ENCODE data around the gene RTL1.

Gene RTL1

DNA sequence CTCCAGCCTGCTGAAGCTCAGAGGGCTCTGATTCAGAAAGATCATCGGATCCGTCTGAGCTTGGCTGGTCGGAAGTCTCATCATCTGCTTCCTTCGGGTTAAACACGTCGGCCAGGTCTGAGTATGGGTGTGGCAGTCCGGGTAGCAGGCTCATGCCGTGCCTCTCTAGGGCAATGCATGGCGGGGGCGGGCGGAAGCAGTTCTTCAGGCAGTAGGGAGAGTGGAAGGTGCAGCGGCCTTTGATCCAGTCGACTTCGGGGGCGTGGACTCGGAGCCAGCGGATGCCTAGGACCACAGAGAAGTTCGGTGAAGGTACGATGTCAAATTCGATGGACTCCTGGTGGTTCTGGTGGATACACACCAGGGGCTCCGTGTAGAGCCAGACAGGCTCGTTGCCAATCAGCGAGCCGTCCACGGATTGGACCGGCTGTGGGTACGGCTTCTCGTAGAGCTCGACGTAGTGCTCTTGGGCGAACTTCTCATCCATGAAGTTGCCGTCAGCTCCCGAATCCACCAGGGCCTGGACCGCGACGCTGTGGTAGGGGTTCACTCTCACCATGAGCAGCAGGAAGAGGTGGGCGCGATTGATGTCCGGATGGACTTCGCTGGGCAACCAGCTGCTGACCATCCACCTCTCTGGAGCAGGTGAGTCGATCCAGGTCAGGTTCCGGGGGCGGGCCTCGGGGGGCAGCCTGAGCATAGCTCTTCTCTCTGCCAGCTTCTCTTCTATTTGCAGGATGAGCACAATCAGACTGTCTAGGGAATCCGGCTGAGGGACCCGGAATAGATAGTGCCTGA lies 20.3 kb downstream of the RTL1 start:
- no peak for DNase-seq
- Histone ChIP-seq H3K9ac (ENCODE audit: low read depth, low read length) (no peak overlapping the region), H3K4me2 (ENCODE audit: insufficient read depth, low read length) (no peak overlapping the region), H4K20me1 (ENCODE audit: insufficient read depth, low read length) (no peaks in the 10 kb centered on the region), H3K4me1 (ENCODE audit: insufficient read depth, low read length) (no peaks in the 10 kb centered on the region), H3K27me3 (ENCODE audit: insufficient read depth, low read length, poor library complexity) (peaks cover 23% of the 10 kb centered on the region), H3K4me3 (ENCODE audit: low read depth in 1 of 2, low read length in 2 of 2) (no peak overlapping the region), H3K36me3 (ENCODE audit: insufficient read depth, low read length) (no peaks in the 10 kb centered on the region), H3K79me2 (ENCODE audit: insufficient read depth, low read length) (no peaks in the 10 kb centered on the region), H3K9me3 (ENCODE audit: insufficient read depth, low read length, severe bottlenecking) (peaks cover 3% of the 10 kb centered on the region), H3K27ac (ENCODE audit: low read length) (no peak overlapping the region), H2AFZ (ENCODE audit: low read depth, low read length) (no peak overlapping the region)
- ATAC-seq (ENCODE audit: insufficient read depth, low read depth) = no peak
- TF ChIP-seq, protein P1, sequence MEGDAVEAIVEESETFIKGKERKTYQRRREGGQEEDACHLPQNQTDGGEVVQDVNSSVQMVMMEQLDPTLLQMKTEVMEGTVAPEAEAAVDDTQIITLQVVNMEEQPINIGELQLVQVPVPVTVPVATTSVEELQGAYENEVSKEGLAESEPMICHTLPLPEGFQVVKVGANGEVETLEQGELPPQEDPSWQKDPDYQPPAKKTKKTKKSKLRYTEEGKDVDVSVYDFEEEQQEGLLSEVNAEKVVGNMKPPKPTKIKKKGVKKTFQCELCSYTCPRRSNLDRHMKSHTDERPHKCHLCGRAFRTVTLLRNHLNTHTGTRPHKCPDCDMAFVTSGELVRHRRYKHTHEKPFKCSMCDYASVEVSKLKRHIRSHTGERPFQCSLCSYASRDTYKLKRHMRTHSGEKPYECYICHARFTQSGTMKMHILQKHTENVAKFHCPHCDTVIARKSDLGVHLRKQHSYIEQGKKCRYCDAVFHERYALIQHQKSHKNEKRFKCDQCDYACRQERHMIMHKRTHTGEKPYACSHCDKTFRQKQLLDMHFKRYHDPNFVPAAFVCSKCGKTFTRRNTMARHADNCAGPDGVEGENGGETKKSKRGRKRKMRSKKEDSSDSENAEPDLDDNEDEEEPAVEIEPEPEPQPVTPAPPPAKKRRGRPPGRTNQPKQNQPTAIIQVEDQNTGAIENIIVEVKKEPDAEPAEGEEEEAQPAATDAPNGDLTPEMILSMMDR (IDR thresholded peaks at IDR 0.05; ENCODE audit: borderline replicate concordance, extremely low read depth, low read length, poor library complexity, severe bottlenecking) = no peak
- TF ChIP-seq EZH2 (IDR thresholded peaks at IDR 0.05; ENCODE audit: borderline replicate concordance, low read depth, low read length, severe bottlenecking) = no peak

DNA sequence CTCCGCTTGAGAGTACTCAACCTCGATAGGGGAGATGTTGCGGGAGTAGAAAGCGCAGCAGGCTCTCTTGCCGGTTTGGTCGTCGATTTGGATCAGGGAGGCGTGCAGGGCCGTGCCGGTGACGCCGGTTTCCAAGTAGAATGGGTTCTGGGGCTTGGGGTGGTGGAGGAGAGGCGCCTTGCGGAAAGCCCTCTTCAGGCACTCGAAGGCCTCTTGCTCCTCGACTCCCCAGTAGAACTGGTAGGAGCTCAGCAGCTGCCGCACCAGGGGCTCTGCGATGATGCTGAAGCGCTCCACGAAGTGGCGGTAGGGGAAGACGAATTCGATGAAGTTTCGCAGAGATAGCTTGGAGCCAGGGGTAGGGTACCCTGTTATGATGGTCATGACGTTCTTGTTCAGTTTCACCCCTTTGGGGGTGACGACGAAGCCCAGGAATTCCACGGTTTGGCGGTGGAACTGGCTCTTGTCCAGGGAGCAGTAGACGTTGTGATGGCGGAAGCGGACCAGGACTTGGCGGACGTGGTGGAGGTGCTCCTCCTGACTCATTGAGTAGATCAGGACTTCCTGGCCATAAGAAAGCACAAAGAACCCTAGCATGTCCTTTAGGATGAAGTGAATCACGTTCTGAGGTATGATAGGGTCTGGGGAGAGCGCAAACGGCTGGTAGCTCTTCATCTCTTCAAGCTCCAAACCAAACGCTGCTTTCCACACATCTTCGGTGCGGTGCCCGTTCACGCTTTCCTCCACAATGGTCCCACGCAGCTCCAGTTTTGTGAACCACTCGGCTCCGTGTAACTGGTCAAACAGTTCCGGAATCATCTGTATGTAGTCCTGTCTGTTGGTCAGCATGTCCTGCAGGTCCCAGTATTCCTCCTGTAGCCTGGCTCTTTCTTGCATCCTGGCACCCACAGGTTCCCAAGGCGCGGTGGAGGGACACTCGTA lies 21.2 kb downstream of the RTL1 start:
- ATAC-seq (ENCODE audit: insufficient read depth, low read depth) (no peak), DNase-seq (no peak)
- H3K79me2 ChIP-seq (ENCODE audit: insufficient read depth, low read length) = no peaks in the 10 kb centered on the region
- H3K9ac ChIP-seq (ENCODE audit: low read depth, low read length) = no peak overlapping the region
- H3K27ac ChIP-seq (ENCODE audit: low read length) = no peak overlapping the region
- H3K27me3 ChIP-seq (ENCODE audit: insufficient read depth, low read length, poor library complexity) = peaks cover 15% of the 10 kb centered on the region
- H4K20me1 ChIP-seq (ENCODE audit: insufficient read depth, low read length) = no peaks in the 10 kb centered on the region
- TF ChIP-seq, protein P1 (IDR thresholded peaks at IDR 0.05; ENCODE audit: borderline replicate concordance, extremely low read depth, low read length, poor library complexity, severe bottlenecking) = no peak
- TF ChIP-seq EZH2 (IDR thresholded peaks at IDR 0.05; ENCODE audit: borderline replicate concordance, low read depth, low read length, severe bottlenecking) = no peak
- peaks cover 3% of the 10 kb centered on the region for H3K9me3 ChIP-seq (ENCODE audit: insufficient read depth, low read length, severe bottlenecking)
- no peaks in the 10 kb centered on the region for H3K4me1 ChIP-seq (ENCODE audit: insufficient read depth, low read length)
- H3K4me2 ChIP-seq (ENCODE audit: insufficient read depth, low read length) = no peak overlapping the region
- no peaks in the 10 kb centered on the region for H3K36me3 ChIP-seq (ENCODE audit: insufficient read depth, low read length)
- H2AFZ ChIP-seq (ENCODE audit: low read depth, low read length) = no peak overlapping the region
- H3K4me3 ChIP-seq (ENCODE audit: low read depth in 1 of 2, low read length in 2 of 2) = no peak overlapping the region

DNA sequence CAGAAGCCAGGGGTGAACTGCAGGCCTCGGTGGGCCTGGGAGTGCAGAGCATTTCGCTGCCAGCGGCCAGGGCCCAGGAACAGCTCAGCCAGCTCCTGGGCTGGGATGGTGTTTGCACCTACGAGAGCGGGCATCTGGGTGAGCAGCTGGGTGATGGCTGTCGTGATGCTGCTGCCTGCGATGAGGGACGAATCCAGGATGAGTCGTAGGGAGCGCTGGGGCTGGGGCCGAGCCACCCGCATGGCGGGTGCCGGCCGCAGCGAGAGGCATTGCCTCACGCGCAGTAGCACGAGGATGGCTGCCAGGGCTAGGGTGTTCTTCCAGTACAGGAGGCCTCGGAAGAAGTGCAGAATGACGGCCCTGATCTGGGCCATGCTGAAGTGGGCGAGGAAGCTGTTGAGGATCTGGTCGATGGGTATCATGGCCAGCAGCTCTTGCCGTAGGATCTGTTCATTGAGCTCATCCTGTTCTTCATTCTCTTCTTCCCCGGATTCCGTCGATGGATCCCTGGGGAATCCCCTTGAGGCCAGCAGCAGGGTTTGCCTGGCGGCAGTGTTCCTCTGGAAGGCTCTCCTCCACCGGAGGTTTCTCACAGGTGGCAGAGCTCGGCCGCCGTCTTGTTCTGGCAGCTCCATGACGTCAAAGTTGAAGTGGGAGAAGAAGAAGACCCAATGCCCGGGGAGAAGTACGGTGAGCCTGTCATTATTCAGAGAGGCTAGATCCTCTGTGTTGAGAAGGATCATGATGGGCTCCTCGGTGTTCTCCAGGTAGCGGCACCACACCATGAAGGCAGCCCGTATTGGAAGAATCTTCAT lies 22.1 kb downstream of the RTL1 start:
- H3K27me3 ChIP-seq (ENCODE audit: insufficient read depth, low read length, poor library complexity) = peaks cover 6% of the 10 kb centered on the region
- no peak overlapping the region for H3K9ac ChIP-seq (ENCODE audit: low read depth, low read length)
- no peak for ATAC-seq (ENCODE audit: insufficient read depth, low read depth)
- no peak overlapping the region for H3K4me3 ChIP-seq (ENCODE audit: low read depth in 1 of 2, low read length in 2 of 2)
- TF ChIP-seq, protein P1 (IDR thresholded peaks at IDR 0.05; ENCODE audit: borderline replicate concordance, extremely low read depth, low read length, poor library complexity, severe bottlenecking) = no peak
- no peak for TF ChIP-seq EZH2 (IDR thresholded peaks at IDR 0.05; ENCODE audit: borderline replicate concordance, low read depth, low read length, severe bottlenecking)
- DNase-seq = no peak
- H3K27ac ChIP-seq (ENCODE audit: low read length) = no peak overlapping the region
- H3K36me3 ChIP-seq (ENCODE audit: insufficient read depth, low read length) = no peaks in the 10 kb centered on the region
- H4K20me1 ChIP-seq (ENCODE audit: insufficient read depth, low read length) = no peaks in the 10 kb centered on the region
- H3K4me1 ChIP-seq (ENCODE audit: insufficient read depth, low read length) = no peaks in the 10 kb centered on the region
- peaks cover 3% of the 10 kb centered on the region for H3K9me3 ChIP-seq (ENCODE audit: insufficient read depth, low read length, severe bottlenecking)
- no peak overlapping the region for H3K4me2 ChIP-seq (ENCODE audit: insufficient read depth, low read length)
- no peaks in the 10 kb centered on the region for H3K79me2 ChIP-seq (ENCODE audit: insufficient read depth, low read length)
- no peak overlapping the region for H2AFZ ChIP-seq (ENCODE audit: low read depth, low read length)

Measured in DND-41 (cell line).